A204.1 (cell line): ENCODE data around the gene SEMA3G.

Experiments
- FAIRE-seq: peaks from 2 replicates; lab custom pipeline; 2012; peaks lifted over from hg19 to GRCh38; lab: Jason Lieb, UNC

SEMA3G gene

DNA sequence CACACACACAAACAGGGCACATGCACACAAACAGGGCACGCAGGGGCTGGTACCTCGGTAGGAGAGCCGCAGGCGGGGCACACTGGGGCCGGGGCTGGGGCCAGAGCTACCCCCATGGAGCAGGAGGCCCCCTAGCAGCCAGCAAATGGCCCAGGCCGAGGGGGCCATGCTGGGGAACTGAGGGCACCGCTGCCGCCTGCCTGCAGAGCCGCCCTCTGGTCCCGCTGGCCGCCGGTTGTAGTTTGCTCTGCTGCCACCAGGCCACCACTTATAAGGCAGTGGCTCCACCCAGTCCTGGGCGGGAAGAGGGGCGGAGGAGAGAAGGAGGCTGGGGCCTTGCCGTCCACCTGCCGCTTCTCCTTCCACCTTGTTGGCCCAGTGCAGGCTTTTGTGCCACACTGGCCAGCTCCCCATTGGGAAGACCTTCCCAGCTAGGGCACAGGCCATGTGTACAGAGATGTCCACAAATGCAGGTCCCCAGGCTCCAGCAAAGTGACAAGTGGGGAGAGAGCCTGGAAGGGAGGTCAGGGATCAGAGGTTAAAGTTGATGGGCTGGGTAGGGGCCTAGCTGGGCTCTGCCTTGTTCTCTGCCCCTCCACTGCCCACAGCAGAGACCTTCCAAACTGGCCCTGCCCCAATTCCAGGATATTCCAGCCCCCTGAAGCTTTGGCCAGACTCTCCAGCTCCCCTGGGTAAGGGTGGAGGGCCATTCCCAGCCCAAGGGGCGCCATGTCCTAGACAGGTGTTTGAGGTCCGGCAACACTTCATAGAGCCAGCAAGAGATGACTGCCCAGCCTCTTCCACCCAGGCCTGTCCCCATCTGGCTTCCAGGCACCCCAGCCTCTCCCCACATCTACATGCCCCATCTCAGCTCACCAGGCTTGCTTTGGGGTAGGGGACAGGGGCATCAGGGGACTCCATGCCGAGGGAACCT lies at the start of gene SEMA3G:
Gene SEMA3G, minus strand, starts transcription at position 244 of the 934 bp plus-strand sequence. Its CDS starts 76 bp downstream, at position 168.
- no peak for FAIRE-seq

DNA sequence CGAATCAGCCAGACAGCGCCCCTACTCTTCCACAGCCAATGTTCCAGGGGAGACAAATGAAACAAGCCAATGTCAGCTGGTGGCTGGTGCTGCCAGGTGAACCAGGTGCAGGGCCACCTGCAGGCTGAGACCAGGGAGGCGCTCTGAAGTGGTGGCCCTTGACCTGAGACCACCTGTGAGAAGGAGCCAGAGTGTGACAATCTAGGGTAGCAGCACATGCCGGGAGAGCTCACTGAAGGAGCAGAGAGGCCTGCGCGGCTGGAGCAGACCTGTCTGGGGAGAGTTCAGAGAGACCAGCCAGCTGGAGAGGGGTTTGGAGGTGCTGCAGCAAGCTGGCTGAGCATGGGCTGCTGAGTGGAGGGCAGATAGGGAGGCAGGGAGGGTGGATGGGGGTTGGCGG lies 49.5 kb upstream of the SEMA3G start:
- no peak for FAIRE-seq

DNA sequence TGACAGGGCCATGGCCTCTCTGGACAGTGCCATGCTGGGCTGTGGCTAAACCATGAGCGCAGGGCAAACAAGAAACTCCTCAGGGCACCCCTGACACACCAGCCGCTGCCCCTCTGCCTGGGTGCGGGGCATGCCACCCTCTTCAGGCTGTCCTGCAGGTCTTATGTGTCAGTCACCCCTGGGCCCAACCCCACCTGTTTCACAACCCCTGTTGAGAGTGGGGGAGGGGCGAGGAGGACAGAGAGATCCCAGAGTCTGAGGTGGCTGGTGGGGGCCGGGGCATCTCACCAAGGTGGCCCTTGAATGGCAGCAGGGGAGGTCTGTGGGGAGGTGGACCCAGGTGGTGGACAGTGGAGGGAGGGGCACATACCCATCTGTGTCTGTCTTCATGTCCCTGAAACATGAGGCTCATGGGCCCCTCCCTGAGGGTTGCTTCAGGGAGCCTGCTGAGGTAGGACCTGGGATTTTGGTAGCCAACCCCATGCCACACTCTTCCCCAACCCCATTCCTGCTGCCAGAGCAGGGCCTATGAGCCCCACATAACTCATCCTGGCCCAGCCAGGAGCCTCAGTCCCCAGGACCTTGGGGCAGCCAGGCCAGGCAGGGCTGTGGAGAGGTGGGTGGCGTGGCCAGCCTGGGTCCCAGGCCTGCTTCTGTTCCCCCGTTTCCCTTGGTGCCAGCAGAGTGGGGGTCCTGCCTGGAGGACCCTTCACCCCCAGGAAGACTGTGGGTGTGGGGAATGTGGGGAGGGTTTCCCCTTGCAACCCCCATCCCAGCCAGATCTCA lies 48.5 kb upstream of the SEMA3G start:
- FAIRE-seq, result no peak

DNA sequence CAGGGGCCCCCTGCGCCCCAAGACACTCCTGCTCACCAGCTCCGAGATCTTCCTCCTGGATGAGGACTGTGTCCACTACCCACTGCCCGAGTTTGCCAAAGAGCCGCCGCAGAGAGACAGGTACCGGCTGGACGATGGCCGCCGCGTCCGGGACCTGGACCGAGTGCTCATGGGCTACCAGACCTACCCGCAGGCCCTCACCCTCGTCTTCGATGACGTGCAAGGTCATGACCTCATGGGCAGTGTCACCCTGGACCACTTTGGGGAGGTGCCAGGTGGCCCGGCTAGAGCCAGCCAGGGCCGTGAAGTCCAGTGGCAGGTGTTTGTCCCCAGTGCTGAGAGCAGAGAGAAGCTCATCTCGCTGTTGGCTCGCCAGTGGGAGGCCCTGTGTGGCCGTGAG lies 47.2 kb upstream of the SEMA3G start:
- FAIRE-seq, result no peak

DNA sequence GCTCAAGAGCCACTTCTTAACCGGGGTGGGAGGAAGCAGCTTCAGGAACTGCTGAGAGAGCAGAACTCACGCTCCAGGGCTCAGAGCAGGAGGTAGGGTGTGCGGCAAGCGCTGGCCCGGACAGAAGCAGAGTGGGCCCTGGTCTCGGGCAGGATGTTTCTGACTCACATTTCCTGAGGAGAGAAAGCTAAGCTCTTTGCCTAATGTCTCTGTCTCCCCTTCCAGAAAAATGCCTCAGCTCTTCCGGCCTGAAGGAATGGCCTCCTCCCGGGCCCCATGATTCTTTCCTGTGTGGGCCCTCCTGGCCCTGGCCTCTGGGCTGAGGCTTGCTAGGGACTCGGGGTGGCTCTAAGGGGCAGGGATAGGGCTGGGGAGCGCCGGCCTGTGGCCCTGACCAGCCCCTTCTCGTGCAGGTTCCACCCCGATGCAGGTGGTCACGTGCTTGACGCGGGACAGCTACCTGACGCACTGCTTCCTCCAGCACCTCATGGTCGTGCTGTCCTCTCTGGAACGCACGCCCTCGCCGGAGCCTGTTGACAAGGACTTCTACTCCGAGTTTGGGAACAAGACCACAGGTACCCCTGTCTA lies 46.1 kb upstream of the SEMA3G start:
- FAIRE-seq, result no peak

DNA sequence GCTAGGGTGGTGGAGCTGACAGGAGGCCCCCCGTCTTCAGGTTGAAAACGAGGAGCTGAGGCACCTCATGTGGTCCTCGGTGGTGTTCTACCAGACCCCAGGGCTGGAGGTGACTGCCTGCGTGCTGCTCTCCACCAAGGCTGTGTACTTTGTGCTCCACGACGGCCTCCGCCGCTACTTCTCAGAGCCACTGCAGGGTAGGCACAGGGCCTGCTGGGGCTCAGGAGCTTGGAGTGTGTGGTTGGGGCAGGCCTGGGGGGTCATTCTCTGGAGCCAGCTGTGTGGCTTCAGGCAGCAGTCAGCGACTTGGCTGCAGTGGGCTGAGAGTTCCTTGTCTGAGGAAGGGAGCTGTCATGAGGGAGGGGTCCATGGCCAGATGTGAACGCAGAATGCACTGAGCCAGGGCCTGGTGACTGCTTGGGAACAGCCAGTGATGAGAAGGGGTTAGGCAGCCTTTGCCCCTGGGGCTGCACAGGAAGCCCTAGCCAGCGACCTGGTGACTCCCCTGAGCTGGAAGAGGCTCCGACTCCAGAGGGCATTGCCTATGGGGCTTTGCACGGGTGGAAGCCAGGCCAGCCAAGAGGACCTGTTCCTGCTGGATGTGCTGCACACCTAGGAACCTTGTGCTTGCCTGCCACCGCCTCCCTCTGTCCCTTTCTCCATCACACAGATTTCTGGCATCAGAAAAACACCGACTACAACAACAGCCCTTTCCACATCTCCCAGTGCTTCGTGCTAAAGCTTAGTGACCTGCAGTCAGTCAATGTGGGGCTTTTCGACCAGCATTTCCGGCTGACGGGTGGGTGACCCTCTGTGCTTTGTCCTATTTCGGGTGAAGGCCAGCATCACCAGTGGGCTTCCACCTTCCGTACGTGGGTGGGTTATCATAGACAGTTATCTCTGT lies 45.4 kb upstream of the SEMA3G start:
- FAIRE-seq, result no peak

DNA sequence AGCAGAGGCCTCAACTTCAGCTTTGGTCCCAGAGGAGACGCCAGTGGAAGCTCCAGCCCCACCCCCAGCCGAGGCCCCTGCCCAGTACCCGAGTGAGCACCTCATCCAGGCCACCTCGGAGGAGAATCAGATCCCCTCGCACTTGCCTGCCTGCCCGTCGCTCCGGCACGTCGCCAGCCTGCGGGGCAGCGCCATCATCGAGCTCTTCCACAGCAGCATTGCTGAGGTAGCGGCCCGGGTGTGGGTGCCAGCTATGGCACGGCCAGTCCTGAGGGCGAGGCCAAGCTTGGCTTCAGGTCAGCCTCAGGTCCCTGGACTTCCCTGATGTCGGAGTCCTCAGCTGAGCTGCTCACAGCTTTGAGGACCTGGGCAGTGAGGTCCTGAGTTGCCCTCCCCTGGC lies 44.5 kb upstream of the SEMA3G start:
- no peak for FAIRE-seq

DNA sequence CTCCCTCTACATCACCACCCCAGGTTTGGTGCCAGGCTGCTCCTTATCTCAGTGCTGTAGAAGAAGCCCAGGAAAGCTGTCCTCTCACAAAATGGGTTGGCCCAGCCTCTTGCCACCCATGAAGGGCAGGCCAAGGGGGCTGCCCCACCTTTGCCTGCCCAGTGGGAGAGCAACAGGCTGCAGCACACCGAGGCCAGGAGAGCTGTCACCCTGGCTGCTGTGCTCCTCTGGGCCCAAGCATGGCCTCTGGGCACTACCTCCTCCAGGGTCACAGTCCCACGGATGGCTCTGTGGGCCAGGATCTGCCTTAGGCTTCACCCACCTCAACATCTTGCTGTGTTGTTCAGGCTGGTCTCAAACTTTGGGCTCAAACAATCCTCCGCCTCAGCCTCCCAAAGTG lies 43.8 kb upstream of the SEMA3G start:
- no peak for FAIRE-seq

DNA sequence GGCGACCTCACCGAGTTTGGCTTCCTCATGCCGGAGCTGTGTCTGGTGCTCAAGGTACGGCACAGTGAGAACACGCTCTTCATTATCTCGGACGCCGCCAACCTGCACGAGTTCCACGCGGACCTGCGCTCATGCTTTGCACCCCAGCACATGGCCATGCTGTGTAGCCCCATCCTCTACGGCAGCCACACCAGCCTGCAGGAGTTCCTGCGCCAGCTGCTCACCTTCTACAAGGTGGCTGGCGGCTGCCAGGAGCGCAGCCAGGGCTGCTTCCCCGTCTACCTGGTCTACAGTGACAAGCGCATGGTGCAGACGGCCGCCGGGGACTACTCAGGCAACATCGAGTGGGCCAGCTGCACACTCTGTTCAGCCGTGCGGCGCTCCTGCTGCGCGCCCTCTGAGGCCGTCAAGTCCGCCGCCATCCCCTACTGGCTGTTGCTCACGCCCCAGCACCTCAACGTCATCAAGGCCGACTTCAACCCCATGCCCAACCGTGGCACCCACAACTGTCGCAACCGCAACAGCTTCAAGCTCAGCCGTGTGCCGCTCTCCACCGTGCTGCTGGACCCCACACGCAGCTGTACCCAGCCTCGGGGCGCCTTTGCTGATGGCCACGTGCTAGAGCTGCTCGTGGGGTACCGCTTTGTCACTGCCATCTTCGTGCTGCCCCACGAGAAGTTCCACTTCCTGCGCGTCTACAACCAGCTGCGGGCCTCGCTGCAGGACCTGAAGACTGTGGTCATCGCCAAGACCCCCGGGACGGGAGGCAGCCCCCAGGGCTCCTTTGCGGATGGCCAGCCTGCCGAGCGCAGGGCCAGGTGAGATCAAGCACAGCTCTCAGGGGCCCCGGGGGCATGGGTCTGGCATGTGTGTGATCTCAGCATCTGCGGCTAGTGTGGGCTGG lies 43.1 kb upstream of the SEMA3G start:
- FAIRE-seq, result no peak

DNA sequence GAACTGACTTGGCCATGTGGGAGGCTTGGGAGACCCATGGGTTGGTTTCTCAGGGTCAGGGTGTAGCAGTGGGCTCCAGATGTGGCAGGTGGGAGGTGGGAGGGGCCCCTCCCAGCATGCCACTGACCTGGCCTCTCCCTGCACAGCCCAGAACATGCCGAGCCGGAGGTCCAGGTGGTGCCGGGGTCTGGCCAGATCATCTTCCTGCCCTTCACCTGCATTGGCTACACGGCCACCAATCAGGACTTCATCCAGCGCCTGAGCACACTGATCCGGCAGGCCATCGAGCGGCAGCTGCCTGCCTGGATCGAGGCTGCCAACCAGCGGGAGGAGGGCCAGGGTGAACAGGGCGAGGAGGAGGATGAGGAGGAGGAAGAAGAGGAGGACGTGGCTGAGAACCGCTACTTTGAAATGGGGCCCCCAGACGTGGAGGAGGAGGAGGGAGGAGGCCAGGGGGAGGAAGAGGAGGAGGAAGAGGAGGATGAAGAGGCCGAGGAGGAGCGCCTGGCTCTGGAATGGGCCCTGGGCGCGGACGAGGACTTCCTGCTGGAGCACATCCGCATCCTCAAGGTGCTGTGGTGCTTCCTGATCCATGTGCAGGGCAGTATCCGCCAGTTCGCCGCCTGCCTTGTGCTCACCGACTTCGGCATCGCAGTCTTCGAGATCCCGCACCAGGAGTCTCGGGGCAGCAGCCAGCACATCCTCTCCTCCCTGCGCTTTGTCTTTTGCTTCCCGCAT lies 42.3 kb upstream of the SEMA3G start:
- no peak for FAIRE-seq

DNA sequence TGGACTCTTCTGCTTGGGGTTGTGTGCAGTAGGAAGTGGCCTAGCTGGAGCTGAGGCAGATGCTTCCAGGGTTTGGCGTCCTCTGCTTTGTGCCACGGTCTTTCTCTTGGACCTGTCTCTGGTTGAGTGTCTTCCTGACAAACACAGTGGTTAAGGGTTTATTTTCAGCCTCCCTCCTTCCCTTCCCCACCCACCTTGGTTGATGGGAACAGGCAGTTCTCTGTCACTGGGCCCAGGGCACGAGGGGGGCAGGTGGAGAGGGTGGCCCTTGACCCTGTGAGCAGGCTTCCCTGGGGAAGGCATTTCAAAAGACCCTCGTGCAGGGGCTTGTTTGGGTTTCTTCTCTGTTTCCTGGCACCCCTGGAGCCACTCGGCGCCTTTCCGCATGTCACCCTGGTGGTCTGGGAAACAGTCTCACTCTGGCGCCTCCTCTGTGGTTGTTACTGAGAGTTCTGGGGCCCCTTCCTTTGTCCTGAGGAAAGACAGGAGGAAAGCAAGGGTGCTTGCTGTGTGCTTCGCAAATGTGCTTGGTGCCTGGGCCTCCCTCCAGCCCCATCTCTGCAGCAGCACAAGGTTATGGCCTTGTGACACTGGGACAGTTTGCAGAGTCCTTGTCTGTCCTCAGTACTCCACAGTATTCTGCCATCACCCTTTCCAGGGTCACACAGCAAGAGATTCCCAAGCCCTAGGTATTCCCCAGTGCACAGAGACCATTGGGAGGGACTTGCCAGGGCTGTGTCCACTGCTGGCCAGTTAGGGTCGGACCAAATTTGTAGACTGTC lies 40.0 kb upstream of the SEMA3G start:
- FAIRE-seq, result no peak

DNA sequence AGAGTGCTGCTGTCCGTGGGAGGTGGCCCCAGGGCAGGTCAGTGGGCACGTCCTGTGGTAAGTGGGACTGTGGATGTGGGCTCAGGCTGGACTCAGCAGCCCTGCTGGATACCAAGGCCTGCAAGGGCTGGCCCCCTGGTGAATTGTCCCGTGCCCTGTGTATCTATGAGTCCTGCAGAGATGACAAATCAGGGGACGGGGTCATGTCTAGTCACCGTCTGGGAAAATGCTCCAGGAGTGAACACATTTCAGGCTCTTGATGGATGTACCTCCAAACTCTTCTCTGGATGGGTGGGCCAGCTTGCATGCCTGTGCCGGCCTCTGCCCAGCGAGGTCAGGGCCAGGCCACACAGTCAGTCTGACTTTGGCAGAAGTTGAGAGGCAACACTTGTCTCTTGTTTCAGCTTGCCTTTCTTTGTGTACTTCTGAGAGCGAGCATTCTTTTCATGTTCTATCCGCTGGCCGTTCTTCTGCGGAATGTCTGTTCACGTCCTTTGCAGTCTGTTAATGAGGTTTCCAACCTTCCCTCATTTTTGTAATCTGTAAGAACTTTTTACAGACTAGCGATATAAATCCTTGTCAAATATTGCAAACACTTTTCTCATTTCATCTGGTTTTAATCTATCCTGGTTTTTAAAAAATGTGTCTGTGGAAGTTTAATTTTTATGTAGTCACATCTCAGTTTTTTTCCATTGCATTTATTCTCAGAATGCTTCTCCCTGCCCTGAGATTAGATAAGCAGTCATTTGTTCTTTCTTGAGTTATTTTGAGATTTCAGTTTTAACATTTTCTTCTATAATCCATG lies 38.9 kb upstream of the SEMA3G start:
- FAIRE-seq, result no peak

DNA sequence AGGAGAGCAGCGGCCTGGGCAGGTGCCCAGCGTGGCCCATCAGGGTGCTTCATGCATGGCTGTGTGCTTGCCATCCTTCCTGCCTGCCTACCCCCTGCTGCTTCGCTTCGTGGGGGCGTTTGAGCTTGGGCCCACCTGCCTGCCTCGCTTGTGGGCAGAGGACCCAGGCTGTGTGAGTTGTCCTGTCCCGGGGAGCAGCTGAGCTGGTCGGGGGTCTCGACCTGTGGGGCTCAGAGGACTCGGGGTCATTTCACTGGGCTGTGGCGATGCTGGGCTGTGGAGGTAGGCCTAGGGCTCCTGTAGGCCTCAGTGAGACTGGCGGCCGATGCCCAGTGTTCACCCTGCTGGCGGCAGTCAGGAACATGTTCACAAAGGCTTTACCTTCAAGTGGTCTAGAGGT lies 38.2 kb upstream of the SEMA3G start:
- no peak for FAIRE-seq

DNA sequence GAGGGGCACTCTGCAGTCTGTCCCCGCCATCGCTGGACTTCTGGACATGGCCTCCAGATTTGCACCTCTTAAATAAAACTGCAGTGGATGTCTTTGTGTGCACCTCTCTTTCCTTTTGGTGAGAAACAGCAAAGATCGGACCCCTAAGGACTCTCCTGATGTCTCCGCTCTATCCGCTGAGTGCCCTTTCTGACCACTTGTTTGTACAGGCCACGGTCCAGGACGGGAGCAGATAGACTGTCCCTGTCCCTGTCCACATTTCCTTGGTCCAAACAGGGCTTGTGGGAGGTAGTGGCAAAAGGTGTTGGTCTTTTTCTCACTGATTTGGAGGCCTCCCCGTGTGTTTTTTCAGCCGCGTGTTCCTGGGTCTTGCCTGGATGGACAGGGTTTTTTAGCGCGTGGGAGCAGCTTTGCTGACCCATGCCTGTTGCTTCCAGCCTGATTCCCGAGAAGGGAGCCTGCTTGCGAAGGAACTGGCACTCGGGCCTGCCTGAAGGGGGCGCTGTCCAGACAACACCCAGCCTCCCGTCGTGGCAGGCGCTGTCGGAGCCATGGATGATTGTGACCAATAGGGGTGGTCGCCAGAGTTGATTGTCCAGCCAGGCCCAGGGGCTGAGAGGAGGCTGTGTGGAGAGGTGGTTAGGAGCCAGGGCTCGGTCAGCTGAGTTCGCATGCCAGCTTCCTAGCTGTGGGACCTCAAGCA lies 37.1 kb upstream of the SEMA3G start:
- FAIRE-seq, result no peak

DNA sequence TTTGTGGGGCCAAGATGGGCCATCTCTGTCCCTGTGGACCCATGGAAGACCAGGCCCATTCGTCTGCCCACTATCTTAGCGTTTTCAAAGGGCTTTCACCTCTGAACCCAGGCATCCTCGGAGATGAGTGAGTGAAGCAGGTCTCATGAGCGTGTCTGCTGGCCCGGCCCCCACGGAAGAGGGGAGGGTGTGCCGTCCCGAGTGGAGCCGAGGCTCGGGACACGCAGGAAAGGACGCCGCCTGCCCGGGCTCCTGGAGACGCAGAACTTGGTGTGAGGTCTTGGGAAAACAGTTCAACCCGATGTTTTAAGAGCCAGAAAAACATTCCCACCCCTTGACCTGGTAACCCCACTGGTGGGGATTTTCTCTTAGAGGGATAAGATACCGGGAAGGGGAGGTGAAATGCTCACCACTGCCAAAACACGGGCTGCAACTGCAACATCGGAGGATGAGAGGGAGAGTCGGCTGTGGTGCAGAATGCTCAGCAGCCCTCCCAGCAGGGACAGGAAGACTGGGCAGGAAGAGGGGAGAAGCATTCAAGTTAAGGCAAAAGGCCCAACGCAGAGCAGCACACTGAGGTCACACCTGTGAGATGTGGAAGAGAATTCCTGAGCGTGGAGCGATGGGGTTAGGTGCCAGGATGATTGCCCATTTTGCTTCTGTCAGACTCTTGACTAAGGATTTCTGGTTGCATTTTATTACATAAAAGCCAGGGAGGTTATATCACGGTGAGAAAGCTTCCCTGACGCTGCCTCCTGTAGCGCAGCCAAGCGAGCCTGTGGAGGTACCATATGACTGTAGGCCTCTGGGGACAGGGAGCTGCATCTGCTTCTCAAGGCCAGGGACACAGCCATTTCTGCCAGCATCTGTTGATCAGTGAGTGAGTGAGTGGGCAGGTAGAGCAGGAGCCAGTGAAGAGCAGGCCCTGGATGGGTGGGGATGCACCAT lies 36.1 kb upstream of the SEMA3G start:
- no peak for FAIRE-seq

DNA sequence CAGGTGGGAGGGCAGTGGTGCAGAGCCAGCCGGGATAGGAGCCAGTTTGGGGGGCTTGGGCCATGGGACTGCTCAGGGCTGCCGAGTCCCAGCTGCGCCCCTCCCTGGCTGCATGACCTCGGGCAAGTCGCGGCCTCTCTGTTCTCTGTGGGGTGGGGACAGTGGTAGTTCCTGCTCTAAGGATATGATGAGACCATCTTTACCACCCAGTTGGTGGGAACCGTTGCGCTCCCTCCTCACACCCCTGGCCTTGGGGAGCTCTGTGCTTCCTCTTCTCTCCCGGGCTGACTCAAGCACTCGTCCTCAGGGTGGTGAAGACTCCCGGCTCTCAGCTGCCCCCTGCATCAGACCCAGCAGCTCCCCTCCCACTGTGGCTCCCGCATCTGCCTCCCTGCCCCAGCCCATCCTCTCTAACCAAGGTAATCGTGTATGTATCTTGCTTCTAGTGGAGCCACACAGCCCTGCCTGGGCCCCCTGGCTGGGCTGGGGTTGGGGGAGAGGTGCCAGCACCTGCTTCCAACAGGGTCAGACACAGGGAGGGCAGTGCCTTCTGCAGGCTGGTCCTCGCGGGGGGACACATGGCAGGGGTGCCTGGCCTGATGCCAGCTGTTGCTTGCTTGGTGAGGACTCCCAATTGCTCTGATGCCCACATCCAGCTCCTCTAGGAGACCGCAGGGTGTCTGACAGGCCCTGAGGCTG lies 35.1 kb upstream of the SEMA3G start:
- FAIRE-seq, result no peak
